GM23338 (cell line): ENCODE data around the gene INPP5A. TPM values are rescaled to one million over a fixed set of nuclear protein-coding genes. Genes with fewer than 3 reads are reported as not detected.

Source experiments
- ATAC-seq: fragments of 200-7000 bp; cut with Tn5 transposase; 3 replicates; pipeline ENCODE4 v1.9.1; 2020
- DNase-seq: peaks from one replicate; pipeline ENCODE4 v3.0.0-alpha.2; 2015; ENCODE audit warnings: low spot score
- H2AFZ ChIP-seq: fragments of 200-600 bp; sonication (generic); 2 replicates; pipeline ENCODE4 v1.8.0; 2016; ENCODE audit warnings: antibody characterized with exemption, mild to moderate bottlenecking, moderate library complexity
- H3F3A ChIP-seq: fragments of 200-600 bp; sonication (generic); replicated peaks from 2 replicates; pipeline ENCODE4 v1.8.0; 2017; ENCODE audit warnings: antibody characterized with exemption, mixed run types, low read depth
- H3K27ac ChIP-seq: fragments of 200-600 bp; sonication (generic); 2 replicates; pipeline ENCODE4 v1.6.1; 2016; ENCODE audit warnings: low read depth
- H3K27me3 ChIP-seq: fragments of 200-600 bp; sonication (generic); 2 replicates; pipeline ENCODE4 v1.8.0; 2016; ENCODE audit warnings: mild to moderate bottlenecking, mixed run types, moderate library complexity; ENCODE audit not compliant: insufficient read depth
- H3K36me3 ChIP-seq: fragments of 200-600 bp; sonication (generic); 2 replicates; pipeline ENCODE4 v1.8.0; 2016; ENCODE audit warnings: mild to moderate bottlenecking; ENCODE audit not compliant: insufficient read depth
- H3K4me1 ChIP-seq: fragments of 200-600 bp; sonication (generic); 2 replicates; pipeline ENCODE4 v1.8.0; 2016; ENCODE audit warnings: mild to moderate bottlenecking, moderate library complexity; ENCODE audit not compliant: insufficient read depth
- H3K4me2 ChIP-seq: fragments of 200-600 bp; sonication (generic); 2 replicates; pipeline ENCODE4 v1.7.1; 2017; ENCODE audit warnings: mixed run types
- H3K4me3 ChIP-seq: fragments of 200-600 bp; sonication (generic); 2 replicates; pipeline ENCODE4 v1.6.1; 2016; ENCODE audit warnings: mixed run types
- H3K79me2 ChIP-seq: fragments of 200-600 bp; sonication (generic); replicated peaks from 2 replicates; pipeline ENCODE4 v1.8.0; 2017; ENCODE audit warnings: mild to moderate bottlenecking; ENCODE audit not compliant: insufficient read depth
- H3K9me2 ChIP-seq: fragments of 200-600 bp; sonication (generic); 2 replicates; pipeline ENCODE4 v1.8.0; 2017; ENCODE audit not compliant: insufficient read depth
- H4K20me1 ChIP-seq: fragments of 200-600 bp; sonication (generic); replicated peaks from 2 replicates; pipeline ENCODE4 v1.8.0; 2017; ENCODE audit warnings: mild to moderate bottlenecking; ENCODE audit not compliant: insufficient read depth
- H3K27ac Mint-ChIP-seq: 2 replicates; pipeline ENCODE4 v1.8.0; 2020; ENCODE audit warnings: inconsistent platforms, mild to moderate bottlenecking, moderate library complexity, mixed read lengths
- H3K27me3 Mint-ChIP-seq: 3 replicates; pipeline ENCODE4 v1.8.0; 2022; ENCODE audit warnings: low read depth, mild to moderate bottlenecking, moderate library complexity, mixed read lengths, inconsistent platforms; ENCODE audit not compliant: insufficient read depth, poor library complexity
- H3K36me3 Mint-ChIP-seq: 3 replicates; pipeline ENCODE4 v1.8.0; 2021; ENCODE audit warnings: low read depth, mild to moderate bottlenecking, inconsistent platforms, moderate library complexity, mixed read lengths
- H3K4me1 Mint-ChIP-seq: 3 replicates; pipeline ENCODE4 v1.8.0; 2020; ENCODE audit warnings: mild to moderate bottlenecking, inconsistent platforms, mixed read lengths
- H3K4me3 Mint-ChIP-seq: 3 replicates; pipeline ENCODE4 v1.8.0; 2021; ENCODE audit warnings: moderate library complexity, mild to moderate bottlenecking, inconsistent platforms, mixed read lengths
- H3K9me3 Mint-ChIP-seq: 3 replicates; pipeline ENCODE4 v1.8.0; 2020; ENCODE audit warnings: moderate library complexity, mild to moderate bottlenecking, inconsistent platforms, mixed read lengths
- CREB1 ChIP-seq: fragments of 250-450 bp; sonication (Bioruptor Pico); IDR thresholded peaks from 2 replicates; pipeline ENCODE4 v1.5.0; 2020; ENCODE audit warnings: low read depth, mild to moderate bottlenecking, moderate library complexity
- EZH2 ChIP-seq: fragments of 200-600 bp; sonication (generic); IDR thresholded peaks from one replicate; pipeline ENCODE4 v1.8.0; 2017; ENCODE audit warnings: antibody characterized with exemption, mild to moderate bottlenecking, low read depth; ENCODE audit not compliant: unreplicated experiment
- EZH2phosphoT487 ChIP-seq: fragments of 200-600 bp; sonication (generic); IDR thresholded peaks from one replicate; pipeline ENCODE4 v1.8.1; 2018; ENCODE audit warnings: antibody characterized with exemption; ENCODE audit not compliant: unreplicated experiment
- JUNB ChIP-seq: IDR thresholded peaks from one replicate; pipeline ENCODE4 v1.6.1; 2016; ENCODE audit warnings: antibody characterized with exemption; ENCODE audit not compliant: unreplicated experiment
- NANOG ChIP-seq: IDR thresholded peaks from 2 replicates; pipeline ENCODE4 v1.6.1; 2016; ENCODE audit warnings: antibody characterized with exemption, borderline replicate concordance
- POLR2AphosphoS5 ChIP-seq: IDR thresholded peaks from 2 replicates; pipeline ENCODE4 v1.6.1; 2016; ENCODE audit warnings: antibody characterized with exemption, low read depth
- STAT1 ChIP-seq: IDR thresholded peaks from one replicate; pipeline ENCODE4 v1.6.1; 2016; ENCODE audit warnings: antibody characterized with exemption; ENCODE audit not compliant: unreplicated experiment
- ZNF114 ChIP-seq: fragments of 250-450 bp; sonication (Bioruptor Pico); IDR thresholded peaks from 2 replicates; pipeline ENCODE4 v1.5.0; 2020; ENCODE audit warnings: mild to moderate bottlenecking, moderate library complexity
- ZNF331 ChIP-seq: fragments of 250-450 bp; sonication (Bioruptor Pico); IDR thresholded peaks from 2 replicates; pipeline ENCODE4 v1.5.0; 2020; ENCODE audit warnings: low read depth, mild to moderate bottlenecking, moderate library complexity
- polyA plus RNA-seq: library from polyadenylated mRNA; unstranded; fragments of >200 nt; fragmentation: Nextera tagmentation; extraction: Ambion mirVana; gene quantifications from 2 replicates; pipeline ENCODE4 v1.2.1, GENCODE V29; 2016
- total RNA-seq: library from RNA; depleted of rRNA; stranded (reverse); fragments of >200 nt; shearing (Covaris generic); gene quantifications from 2 replicates; pipeline ENCODE4 v1.2.3, GENCODE V29; 2014
- TF ChIP-seq, protein P1 (sequence below): IDR thresholded peaks from 2 replicates; pipeline ENCODE4 v1.6.1; 2016; ENCODE audit warnings: antibody characterized with exemption
- TF ChIP-seq, protein P2 (sequence below), 2 experiments: fragments of 200-600 bp in 1 of 2; sonication (generic) in 1 of 2; conservative IDR thresholded peaks; 2 replicates each; pipeline versions ENCODE4 v1.5.1 to v1.6.1; 2016 to 2017; ENCODE audit warnings: antibody characterized with exemption in 2 of 2, low read depth in 2 of 2, mild to moderate bottlenecking in 2 of 2, moderate library complexity in 1 of 2
- TF ChIP-seq, protein P3 (sequence below): fragments of 250-450 bp; sonication (Bioruptor Pico); IDR thresholded peaks from 2 replicates; pipeline ENCODE4 v1.5.0; 2020; ENCODE audit warnings: mild to moderate bottlenecking, moderate library complexity
- TF ChIP-seq, protein P4 (sequence below): IDR thresholded peaks from one replicate; pipeline ENCODE4 v1.6.1; 2018; ENCODE audit warnings: antibody characterized with exemption; ENCODE audit not compliant: unreplicated experiment

The INPP5A gene
- total and polyA plus RNA-seq, 2 experiments from 2014 or later = 5.9 to 40.6 TPM

DNA sequence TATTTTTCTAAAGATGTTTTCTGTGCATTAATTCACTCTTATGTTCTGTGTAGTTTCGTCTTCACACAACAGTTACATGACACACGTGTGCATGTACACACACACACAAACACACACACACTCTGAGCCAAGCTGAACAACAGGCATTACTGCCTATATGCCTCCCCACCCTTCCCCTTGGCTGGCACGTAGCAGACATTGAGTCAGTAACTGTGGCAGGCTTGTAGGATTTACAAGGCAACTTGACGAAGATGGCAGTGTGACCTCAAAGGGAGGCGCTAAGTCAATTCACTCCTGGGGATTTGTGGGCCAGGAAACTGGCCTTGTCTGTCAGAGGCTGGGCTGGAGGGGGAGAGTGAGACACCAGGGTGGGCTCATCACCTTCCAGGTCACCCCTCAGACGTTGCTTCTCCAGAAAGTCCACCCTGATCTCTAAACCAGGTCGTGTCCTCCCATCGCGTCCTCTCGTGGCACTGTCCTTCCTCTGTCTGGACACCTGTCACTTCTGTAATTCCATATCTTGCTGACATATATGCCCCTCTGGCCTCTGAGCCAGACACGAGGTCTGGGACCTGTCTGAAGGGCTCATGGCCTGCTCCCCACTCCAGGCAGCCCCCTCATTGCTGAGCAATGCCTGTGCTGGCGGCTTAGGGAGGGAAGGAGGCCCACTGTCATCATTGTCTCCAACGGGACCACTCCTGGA, 41.1 kb upstream of the INPP5A start:
- no peaks in the 10 kb centered on the region for H3K9me2 ChIP-seq
- Mint-ChIP-seq H3K27ac (no peak overlapping the region), H3K27me3 (peaks cover 15% of the 10 kb centered on the region), H3K4me3 (no peak overlapping the region), H3K4me1 (no peaks in the 10 kb centered on the region), H3K9me3 (peaks cover 3% of the 10 kb centered on the region), H3K36me3 (no peaks in the 10 kb centered on the region)
- DNase-seq (no peak), ATAC-seq (no peak)
- H3K4me2 ChIP-seq = no peak overlapping the region
- H3K36me3 ChIP-seq = no peaks in the 10 kb centered on the region
- no peaks in the 10 kb centered on the region for H3K79me2 ChIP-seq
- no peaks in the 10 kb centered on the region for H3K27me3 ChIP-seq
- TF ChIP-seq, protein P1, sequence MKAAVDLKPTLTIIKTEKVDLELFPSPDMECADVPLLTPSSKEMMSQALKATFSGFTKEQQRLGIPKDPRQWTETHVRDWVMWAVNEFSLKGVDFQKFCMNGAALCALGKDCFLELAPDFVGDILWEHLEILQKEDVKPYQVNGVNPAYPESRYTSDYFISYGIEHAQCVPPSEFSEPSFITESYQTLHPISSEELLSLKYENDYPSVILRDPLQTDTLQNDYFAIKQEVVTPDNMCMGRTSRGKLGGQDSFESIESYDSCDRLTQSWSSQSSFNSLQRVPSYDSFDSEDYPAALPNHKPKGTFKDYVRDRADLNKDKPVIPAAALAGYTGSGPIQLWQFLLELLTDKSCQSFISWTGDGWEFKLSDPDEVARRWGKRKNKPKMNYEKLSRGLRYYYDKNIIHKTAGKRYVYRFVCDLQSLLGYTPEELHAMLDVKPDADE = no peak
- TF ChIP-seq ZNF114 (CRISPR knock-in tag) = no peak
- TF ChIP-seq, protein P2, sequence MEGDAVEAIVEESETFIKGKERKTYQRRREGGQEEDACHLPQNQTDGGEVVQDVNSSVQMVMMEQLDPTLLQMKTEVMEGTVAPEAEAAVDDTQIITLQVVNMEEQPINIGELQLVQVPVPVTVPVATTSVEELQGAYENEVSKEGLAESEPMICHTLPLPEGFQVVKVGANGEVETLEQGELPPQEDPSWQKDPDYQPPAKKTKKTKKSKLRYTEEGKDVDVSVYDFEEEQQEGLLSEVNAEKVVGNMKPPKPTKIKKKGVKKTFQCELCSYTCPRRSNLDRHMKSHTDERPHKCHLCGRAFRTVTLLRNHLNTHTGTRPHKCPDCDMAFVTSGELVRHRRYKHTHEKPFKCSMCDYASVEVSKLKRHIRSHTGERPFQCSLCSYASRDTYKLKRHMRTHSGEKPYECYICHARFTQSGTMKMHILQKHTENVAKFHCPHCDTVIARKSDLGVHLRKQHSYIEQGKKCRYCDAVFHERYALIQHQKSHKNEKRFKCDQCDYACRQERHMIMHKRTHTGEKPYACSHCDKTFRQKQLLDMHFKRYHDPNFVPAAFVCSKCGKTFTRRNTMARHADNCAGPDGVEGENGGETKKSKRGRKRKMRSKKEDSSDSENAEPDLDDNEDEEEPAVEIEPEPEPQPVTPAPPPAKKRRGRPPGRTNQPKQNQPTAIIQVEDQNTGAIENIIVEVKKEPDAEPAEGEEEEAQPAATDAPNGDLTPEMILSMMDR (conservative IDR thresholded peaks at IDR 0.05; ENCODE audit: low read depth in 2 of 2) = no peak
- TF ChIP-seq JUNB = no peak
- TF ChIP-seq, protein P3, sequence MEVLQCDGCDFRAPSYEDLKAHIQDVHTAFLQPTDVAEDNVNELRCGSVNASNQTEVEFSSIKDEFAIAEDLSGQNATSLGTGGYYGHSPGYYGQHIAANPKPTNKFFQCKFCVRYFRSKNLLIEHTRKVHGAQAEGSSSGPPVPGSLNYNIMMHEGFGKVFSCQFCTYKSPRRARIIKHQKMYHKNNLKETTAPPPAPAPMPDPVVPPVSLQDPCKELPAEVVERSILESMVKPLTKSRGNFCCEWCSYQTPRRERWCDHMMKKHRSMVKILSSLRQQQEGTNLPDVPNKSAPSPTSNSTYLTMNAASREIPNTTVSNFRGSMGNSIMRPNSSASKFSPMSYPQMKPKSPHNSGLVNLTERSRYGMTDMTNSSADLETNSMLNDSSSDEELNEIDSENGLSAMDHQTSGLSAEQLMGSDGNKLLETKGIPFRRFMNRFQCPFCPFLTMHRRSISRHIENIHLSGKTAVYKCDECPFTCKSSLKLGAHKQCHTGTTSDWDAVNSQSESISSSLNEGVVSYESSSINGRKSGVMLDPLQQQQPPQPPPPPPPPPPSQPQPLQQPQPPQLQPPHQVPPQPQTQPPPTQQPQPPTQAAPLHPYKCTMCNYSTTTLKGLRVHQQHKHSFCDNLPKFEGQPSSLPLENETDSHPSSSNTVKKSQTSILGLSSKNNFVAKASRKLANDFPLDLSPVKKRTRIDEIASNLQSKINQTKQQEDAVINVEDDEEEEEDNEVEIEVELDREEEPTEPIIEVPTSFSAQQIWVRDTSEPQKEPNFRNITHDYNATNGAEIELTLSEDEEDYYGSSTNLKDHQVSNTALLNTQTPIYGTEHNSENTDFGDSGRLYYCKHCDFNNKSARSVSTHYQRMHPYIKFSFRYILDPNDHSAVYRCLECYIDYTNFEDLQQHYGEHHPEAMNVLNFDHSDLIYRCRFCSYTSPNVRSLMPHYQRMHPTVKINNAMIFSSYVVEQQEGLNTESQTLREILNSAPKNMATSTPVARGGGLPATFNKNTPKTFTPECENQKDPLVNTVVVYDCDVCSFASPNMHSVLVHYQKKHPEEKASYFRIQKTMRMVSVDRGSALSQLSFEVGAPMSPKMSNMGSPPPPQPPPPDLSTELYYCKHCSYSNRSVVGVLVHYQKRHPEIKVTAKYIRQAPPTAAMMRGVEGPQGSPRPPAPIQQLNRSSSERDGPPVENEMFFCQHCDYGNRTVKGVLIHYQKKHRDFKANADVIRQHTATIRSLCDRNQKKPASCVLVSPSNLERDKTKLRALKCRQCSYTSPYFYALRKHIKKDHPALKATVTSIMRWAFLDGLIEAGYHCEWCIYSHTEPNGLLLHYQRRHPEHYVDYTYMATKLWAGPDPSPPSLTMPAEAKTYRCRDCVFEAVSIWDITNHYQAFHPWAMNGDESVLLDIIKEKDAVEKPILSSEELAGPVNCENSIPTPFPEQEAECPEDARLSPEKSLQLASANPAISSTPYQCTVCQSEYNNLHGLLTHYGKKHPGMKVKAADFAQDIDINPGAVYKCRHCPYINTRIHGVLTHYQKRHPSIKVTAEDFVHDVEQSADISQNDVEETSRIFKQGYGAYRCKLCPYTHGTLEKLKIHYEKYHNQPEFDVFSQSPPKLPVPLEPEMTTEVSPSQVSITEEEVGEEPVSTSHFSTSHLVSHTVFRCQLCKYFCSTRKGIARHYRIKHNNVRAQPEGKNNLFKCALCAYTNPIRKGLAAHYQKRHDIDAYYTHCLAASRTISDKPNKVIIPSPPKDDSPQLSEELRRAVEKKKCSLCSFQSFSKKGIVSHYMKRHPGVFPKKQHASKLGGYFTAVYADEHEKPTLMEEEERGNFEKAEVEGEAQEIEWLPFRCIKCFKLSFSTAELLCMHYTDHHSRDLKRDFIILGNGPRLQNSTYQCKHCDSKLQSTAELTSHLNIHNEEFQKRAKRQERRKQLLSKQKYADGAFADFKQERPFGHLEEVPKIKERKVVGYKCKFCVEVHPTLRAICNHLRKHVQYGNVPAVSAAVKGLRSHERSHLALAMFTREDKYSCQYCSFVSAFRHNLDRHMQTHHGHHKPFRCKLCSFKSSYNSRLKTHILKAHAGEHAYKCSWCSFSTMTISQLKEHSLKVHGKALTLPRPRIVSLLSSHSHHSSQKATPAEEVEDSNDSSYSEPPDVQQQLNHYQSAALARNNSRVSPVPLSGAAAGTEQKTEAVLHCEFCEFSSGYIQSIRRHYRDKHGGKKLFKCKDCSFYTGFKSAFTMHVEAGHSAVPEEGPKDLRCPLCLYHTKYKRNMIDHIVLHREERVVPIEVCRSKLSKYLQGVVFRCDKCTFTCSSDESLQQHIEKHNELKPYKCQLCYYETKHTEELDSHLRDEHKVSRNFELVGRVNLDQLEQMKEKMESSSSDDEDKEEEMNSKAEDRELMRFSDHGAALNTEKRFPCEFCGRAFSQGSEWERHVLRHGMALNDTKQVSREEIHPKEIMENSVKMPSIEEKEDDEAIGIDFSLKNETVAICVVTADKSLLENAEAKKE = no peak
- no peak for TF ChIP-seq EZH2phosphoT487
- TF ChIP-seq NANOG = no peak
- no peak for TF ChIP-seq CREB1
- TF ChIP-seq EZH2 = no peak
- no peak for TF ChIP-seq ZNF331 (CRISPR knock-in tag)
- TF ChIP-seq, protein P4, sequence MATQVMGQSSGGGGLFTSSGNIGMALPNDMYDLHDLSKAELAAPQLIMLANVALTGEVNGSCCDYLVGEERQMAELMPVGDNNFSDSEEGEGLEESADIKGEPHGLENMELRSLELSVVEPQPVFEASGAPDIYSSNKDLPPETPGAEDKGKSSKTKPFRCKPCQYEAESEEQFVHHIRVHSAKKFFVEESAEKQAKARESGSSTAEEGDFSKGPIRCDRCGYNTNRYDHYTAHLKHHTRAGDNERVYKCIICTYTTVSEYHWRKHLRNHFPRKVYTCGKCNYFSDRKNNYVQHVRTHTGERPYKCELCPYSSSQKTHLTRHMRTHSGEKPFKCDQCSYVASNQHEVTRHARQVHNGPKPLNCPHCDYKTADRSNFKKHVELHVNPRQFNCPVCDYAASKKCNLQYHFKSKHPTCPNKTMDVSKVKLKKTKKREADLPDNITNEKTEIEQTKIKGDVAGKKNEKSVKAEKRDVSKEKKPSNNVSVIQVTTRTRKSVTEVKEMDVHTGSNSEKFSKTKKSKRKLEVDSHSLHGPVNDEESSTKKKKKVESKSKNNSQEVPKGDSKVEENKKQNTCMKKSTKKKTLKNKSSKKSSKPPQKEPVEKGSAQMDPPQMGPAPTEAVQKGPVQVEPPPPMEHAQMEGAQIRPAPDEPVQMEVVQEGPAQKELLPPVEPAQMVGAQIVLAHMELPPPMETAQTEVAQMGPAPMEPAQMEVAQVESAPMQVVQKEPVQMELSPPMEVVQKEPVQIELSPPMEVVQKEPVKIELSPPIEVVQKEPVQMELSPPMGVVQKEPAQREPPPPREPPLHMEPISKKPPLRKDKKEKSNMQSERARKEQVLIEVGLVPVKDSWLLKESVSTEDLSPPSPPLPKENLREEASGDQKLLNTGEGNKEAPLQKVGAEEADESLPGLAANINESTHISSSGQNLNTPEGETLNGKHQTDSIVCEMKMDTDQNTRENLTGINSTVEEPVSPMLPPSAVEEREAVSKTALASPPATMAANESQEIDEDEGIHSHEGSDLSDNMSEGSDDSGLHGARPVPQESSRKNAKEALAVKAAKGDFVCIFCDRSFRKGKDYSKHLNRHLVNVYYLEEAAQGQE = no peak
- TF ChIP-seq STAT1 = no peak
- no peak for TF ChIP-seq POLR2AphosphoS5
- H3K4me3 ChIP-seq = no peak overlapping the region
- no peak overlapping the region for H2AFZ ChIP-seq
- no peak overlapping the region for H3K27ac ChIP-seq
- H3K4me1 ChIP-seq = no peaks in the 10 kb centered on the region
- no peaks in the 10 kb centered on the region for H4K20me1 ChIP-seq
- H3F3A ChIP-seq = no peaks in the 10 kb centered on the region
